Mucosa of stomach (tissue), 1 donor: Measurements from ENCODE around the gene CFLAR.

ENCODE experiments used
- H3K27me3 ChIP-seq: one replicate; pipeline ENCODE4 v1.7.0; 2013; ENCODE audit warnings: mild to moderate bottlenecking, low read length; ENCODE audit not compliant: control insufficient read depth, insufficient read depth
- H3K36me3 ChIP-seq: one replicate; pipeline ENCODE4 v1.7.0; 2013; ENCODE audit warnings: low read length; ENCODE audit not compliant: control insufficient read depth, insufficient read depth
- H3K4me1 ChIP-seq: one replicate; pipeline ENCODE4 v1.7.0; 2013; ENCODE audit warnings: mild to moderate bottlenecking, low read length; ENCODE audit not compliant: control insufficient read depth, insufficient read depth
- H3K4me3 ChIP-seq: one replicate; pipeline ENCODE4 v1.7.0; 2013; ENCODE audit warnings: low read length
- H3K9ac ChIP-seq: one replicate; pipeline ENCODE4 v1.7.0; 2013; ENCODE audit warnings: mild to moderate bottlenecking, low read length, moderate library complexity
- H3K9me3 ChIP-seq: one replicate; pipeline ENCODE4 v1.7.0; 2013; ENCODE audit warnings: mild to moderate bottlenecking, low read length, moderate library complexity; ENCODE audit not compliant: control insufficient read depth
- donor health status: Pancreatic carcinoma.

CFLAR gene

GRCh38 chr2:201116115-201116958 is at the start of gene CFLAR:
CFLAR (plus strand) TSS chr2:201116164; CDS start chr2:201129866, 13,702 bp downstream.
- H3K4me3 ChIP-seq = peak within 1 kb of the TSS; percentile 59
- peak within 1 kb of the TSS; percentile 88 for H3K9ac ChIP-seq
- peaks cover 5% of the 10 kb centered on the region for H3K4me1 ChIP-seq
- H3K36me3 ChIP-seq = no peaks in the 10 kb centered on the region
- no peaks in the 10 kb centered on the region for H3K27me3 ChIP-seq
- no peaks in the 10 kb centered on the region for H3K9me3 ChIP-seq

DNA sequence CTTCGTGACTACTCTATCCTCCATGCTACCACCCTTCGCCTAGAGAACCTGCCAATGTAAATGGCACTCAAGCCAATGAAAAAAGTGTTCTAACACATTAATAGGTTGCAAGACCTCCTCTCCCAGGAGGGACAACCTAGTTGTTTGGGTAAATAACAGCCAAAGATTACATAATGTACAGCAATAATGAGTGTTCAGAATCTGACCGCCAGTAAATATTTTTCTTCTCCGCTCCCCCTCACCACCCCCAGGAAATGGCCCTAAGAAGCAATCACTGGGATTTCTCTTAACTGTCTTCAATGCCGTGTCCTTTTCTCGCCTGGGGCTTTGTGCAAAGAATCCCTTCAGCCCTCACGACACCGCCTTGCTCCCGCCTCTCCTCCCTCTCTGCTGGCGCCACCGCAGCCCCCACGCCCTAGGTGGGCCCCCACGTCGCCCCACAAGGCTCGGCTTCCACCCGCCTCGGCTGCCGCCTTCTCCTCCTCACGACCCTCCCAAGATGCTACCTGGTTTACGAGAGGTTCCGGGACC is 45.0 kb upstream of the CFLAR start:
- peak overlapping the region; percentile 85 for H3K4me3 ChIP-seq
- no peaks in the 10 kb centered on the region for H3K9me3 ChIP-seq
- peak overlapping the region; percentile 97 for H3K9ac ChIP-seq
- no peaks in the 10 kb centered on the region for H3K27me3 ChIP-seq
- no peaks in the 10 kb centered on the region for H3K36me3 ChIP-seq
- peaks cover 9% of the 10 kb centered on the region for H3K4me1 ChIP-seq

DNA sequence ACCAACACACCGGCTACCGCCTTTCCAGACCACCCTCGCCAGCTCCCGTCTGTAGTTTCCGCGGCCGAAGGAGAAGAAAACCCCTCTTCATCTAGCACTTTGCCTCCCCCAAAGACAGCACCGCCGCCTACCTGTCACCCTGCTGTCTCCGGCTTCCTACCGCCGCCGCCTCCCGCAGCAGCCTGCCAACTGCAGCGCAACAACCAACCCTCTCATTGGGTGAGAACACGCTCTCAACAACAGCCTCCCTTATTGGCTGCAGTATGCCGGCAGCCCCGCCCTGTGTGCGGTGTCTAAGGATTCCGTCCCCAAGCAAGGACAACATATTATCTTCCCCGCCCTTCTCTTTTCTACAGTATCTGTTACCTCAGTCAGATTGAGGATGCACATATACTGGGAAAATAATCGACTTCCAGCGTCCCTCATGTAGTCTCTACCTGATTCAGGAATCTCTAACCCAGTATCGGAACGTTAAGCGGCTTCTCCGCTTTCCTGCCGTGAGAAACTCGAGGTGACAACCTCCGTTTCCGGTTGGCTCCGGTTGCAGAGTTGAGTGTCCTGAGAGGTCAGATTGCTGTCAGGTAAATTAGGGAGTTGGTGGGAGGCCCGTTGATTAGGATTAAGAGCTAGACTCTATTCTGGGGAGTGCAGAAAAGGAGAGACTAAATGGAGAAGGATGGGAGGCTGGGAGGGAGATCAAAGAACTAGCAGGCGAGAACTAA is 44.3 kb upstream of the CFLAR start, which contains the start of the genes HYCC2 and NDUFB3:
Gene HYCC2, minus strand, starts transcription at position 193 of the 722 bp plus-strand sequence. CDS start 47,662 bp downstream, outside the sequence.
Gene NDUFB3, plus strand, starts transcription at position 523 of the 722 bp plus-strand sequence. CDS start 6,882 bp downstream, outside the sequence.
- no peaks in the 10 kb centered on the region for H3K27me3 ChIP-seq
- H3K4me1 ChIP-seq = peaks cover 9% of the 10 kb centered on the region
- no peaks in the 10 kb centered on the region for H3K36me3 ChIP-seq
- H3K9ac ChIP-seq = peak within 1 kb of the TSS; percentile 97
- no peaks in the 10 kb centered on the region for H3K9me3 ChIP-seq
- H3K4me3 ChIP-seq = peak within 1 kb of the TSS; percentile 85

DNA sequence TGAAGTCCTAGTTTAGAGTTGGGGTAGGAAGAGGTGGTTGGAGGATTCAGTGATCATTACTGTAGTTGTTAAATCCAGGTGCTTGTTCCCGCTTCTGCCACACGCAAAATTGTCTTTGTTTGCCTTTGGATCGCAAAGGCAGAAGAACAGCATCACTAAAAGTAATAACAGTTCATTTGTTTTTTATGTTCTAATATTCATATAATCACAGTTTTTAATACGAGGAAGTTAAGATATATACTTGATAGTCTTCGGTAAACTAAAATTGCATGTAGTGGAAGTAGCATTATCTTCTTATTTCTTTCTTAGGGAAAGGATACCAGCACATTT is 43.8 kb upstream of the CFLAR start:
- Histone ChIP-seq H3K4me3 (peak overlapping the region; percentile 85), H3K4me1 (peaks cover 9% of the 10 kb centered on the region), H3K9me3 (no peaks in the 10 kb centered on the region), H3K36me3 (no peaks in the 10 kb centered on the region), H3K27me3 (no peaks in the 10 kb centered on the region), H3K9ac (peak overlapping the region; percentile 97)

DNA sequence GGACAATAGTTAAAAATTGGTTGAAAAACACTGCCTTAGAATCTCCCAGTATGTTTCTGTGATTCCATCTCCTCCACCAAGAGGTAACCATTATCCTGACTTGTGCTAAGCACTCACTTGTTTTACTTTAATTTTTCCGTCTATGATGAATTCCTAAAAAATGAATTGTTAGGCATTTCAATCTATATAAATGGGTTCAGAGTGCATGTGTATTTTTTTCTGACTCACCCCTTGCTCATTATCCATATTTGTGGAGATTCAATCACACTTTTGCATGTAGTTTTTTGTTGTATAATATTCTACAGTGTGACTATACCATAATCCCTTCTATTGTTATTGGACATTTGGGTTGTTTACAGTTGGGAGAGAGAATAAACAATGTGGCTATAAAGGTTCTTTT is 42.9 kb upstream of the CFLAR start:
- H3K9ac ChIP-seq = no peak overlapping the region
- H3K27me3 ChIP-seq = no peaks in the 10 kb centered on the region
- H3K4me1 ChIP-seq = peaks cover 9% of the 10 kb centered on the region
- no peak overlapping the region for H3K4me3 ChIP-seq
- H3K9me3 ChIP-seq = no peaks in the 10 kb centered on the region
- H3K36me3 ChIP-seq = no peaks in the 10 kb centered on the region

DNA sequence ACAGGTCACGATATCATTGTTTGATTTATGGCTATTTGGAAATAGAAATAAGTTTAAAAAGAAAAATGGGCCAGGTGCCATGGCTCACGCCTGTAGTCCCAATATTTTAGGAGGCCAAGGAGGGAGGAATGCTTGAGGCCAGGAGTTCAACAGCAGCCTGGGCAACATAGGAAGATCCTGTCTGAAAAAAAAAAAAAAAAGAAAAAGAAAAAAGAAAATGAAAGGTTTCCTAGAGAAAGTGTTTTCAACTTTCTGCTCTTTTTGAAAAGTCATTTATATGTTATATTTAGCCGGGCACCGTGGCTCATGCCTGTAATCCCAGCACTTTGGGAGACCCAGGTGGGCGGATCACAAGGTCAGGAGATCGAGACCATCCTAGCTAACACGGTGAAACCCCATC is 41.0 kb upstream of the CFLAR start:
- no peaks in the 10 kb centered on the region for H3K36me3 ChIP-seq
- no peak overlapping the region for H3K9ac ChIP-seq
- peaks cover 9% of the 10 kb centered on the region for H3K4me1 ChIP-seq
- no peaks in the 10 kb centered on the region for H3K27me3 ChIP-seq
- no peak overlapping the region for H3K4me3 ChIP-seq
- H3K9me3 ChIP-seq = no peaks in the 10 kb centered on the region

DNA sequence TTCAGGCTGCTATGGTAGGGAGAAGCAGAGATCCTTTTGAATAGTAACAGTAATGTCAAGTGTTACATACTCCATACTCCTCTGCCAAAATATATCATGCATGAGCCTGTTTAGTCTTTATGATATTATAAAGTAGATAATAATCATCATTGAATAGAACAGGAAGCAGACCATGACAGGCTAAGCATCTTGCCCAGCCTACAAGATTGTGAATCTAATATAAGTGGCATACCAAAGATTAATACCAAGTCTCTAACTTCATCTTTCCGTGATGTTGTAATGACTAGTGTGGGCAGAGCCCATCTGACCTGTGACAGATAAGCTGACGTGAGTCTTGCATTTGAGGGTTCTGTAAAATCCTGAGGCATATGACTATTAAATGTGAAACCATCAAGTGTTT is 31.1 kb upstream of the CFLAR start:
- Histone ChIP-seq H3K4me1 (peaks cover 4% of the 10 kb centered on the region), H3K9me3 (no peaks in the 10 kb centered on the region), H3K9ac (no peak overlapping the region), H3K27me3 (no peaks in the 10 kb centered on the region), H3K36me3 (no peaks in the 10 kb centered on the region), H3K4me3 (no peak overlapping the region)

GRCh38 chr2:201090574-201090973 is 25.4 kb upstream of the CFLAR start:
- no peaks in the 10 kb centered on the region for H3K9me3 ChIP-seq
- H3K9ac ChIP-seq = no peak overlapping the region
- H3K36me3 ChIP-seq = no peaks in the 10 kb centered on the region
- no peak overlapping the region for H3K4me3 ChIP-seq
- H3K4me1 ChIP-seq = no peaks in the 10 kb centered on the region
- H3K27me3 ChIP-seq = no peaks in the 10 kb centered on the region

DNA sequence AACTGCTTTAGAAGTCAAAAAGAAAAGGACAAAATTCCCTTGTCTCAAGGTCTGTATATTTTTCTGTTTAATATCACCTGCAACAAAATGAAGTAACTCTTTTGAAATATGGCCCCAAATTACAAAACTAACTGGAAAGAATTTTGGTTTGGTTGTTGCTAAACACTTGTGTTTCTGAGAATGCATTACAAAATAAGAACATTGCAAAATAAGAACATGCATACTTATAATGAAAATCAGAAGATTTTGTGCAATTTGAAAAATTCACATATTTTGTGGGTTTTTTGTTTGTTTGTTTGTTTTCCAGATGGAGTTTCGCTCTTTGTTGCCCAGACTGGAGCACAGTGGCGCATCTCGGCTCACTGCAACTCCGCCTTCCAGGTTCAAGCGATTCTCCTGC is 22.4 kb upstream of the CFLAR start:
- no peaks in the 10 kb centered on the region for H3K27me3 ChIP-seq
- no peak overlapping the region for H3K9ac ChIP-seq
- H3K9me3 ChIP-seq = no peaks in the 10 kb centered on the region
- H3K4me3 ChIP-seq = no peak overlapping the region
- H3K4me1 ChIP-seq = no peaks in the 10 kb centered on the region
- no peaks in the 10 kb centered on the region for H3K36me3 ChIP-seq

DNA sequence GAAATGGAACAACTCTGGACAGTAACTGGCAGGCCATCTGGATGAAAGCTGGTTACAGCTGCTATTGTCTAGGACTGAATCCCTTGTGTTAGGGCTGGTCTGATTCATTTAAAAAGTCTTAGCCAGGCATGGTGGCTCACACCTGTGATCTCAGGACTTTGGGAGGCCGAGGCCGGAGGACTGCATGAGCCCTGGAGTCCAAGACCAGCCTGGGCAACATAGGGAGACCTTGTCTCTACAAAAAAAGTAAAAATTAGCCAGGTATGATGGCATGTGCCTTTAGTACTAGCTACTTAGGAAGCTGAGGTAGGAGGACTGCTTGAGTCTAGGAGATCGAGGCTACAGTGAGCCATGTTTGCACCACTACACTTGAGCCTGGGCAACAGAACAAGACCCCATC is 15.5 kb upstream of the CFLAR start:
- H3K9me3 ChIP-seq = no peaks in the 10 kb centered on the region
- no peak overlapping the region for H3K4me3 ChIP-seq
- H3K27me3 ChIP-seq = no peaks in the 10 kb centered on the region
- H3K9ac ChIP-seq = no peak overlapping the region
- H3K36me3 ChIP-seq = no peaks in the 10 kb centered on the region
- no peaks in the 10 kb centered on the region for H3K4me1 ChIP-seq

- H3K9ac ChIP-seq = no peak overlapping the region
- H3K36me3 ChIP-seq = no peaks in the 10 kb centered on the region
- H3K4me1 ChIP-seq = no peaks in the 10 kb centered on the region
- H3K27me3 ChIP-seq = no peaks in the 10 kb centered on the region
- H3K4me3 ChIP-seq = no peak overlapping the region
- H3K9me3 ChIP-seq = no peaks in the 10 kb centered on the region
These were observed 10.2 kb upstream of the CFLAR start for GRCh38 chr2:201105759-201106158.

DNA sequence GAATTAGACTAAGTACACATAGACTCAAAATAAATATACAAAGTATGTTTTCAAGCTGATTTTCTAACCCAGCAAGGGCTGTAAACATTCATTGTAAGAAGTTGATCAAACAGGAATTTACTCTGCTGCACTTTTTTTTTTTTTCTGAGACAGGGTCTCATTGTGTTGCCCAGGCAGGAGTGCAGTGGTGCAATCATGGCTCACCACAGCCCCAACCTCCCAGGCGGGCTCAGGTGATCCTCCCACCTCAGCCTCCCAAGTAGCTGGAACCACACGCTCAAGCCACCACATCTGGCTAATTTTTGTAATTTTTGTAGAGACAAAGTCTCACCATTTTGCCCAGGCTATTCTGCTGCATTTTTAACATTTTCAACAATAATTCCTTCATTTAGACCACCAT is 8.3 kb upstream of the CFLAR start:
- Histone ChIP-seq H3K4me1 (no peaks in the 10 kb centered on the region), H3K9me3 (no peaks in the 10 kb centered on the region), H3K27me3 (no peaks in the 10 kb centered on the region), H3K36me3 (no peaks in the 10 kb centered on the region), H3K4me3 (no peak overlapping the region), H3K9ac (no peak overlapping the region)
